Cardiac septum (tissue), 1 donor: ENCODE results near the gene KIAA1549. TPM values are rescaled to one million over a fixed set of nuclear protein-coding genes. Genes with fewer than 3 reads are reported as not detected.

Source experiments
- DNase-seq: peaks from one replicate; pipeline ENCODE4 v3.0.0-alpha.2; 2020; ENCODE audit warnings: low spot score
- intact Hi-C: fragments of 100-400 bp; cut with DNase I; formaldehyde crosslinking; loops from one replicate; pipeline ENCODE4 v1.14.0; 2022
- total RNA-seq: library from RNA; stranded (reverse); fragmentation: NEBNext Ultra II Directional; extraction: Animal tissue kit (Norgen Biotek cat#: 25700); gene quantifications from one replicate; pipeline ENCODE4 v1.2.1, GENCODE V29; 2021
- donor health status: DM: no; HTN: no; CAD: no.

The KIAA1549 gene
- total RNA-seq, 1 donor from 2014 or later: 1.4 TPM

DNA sequence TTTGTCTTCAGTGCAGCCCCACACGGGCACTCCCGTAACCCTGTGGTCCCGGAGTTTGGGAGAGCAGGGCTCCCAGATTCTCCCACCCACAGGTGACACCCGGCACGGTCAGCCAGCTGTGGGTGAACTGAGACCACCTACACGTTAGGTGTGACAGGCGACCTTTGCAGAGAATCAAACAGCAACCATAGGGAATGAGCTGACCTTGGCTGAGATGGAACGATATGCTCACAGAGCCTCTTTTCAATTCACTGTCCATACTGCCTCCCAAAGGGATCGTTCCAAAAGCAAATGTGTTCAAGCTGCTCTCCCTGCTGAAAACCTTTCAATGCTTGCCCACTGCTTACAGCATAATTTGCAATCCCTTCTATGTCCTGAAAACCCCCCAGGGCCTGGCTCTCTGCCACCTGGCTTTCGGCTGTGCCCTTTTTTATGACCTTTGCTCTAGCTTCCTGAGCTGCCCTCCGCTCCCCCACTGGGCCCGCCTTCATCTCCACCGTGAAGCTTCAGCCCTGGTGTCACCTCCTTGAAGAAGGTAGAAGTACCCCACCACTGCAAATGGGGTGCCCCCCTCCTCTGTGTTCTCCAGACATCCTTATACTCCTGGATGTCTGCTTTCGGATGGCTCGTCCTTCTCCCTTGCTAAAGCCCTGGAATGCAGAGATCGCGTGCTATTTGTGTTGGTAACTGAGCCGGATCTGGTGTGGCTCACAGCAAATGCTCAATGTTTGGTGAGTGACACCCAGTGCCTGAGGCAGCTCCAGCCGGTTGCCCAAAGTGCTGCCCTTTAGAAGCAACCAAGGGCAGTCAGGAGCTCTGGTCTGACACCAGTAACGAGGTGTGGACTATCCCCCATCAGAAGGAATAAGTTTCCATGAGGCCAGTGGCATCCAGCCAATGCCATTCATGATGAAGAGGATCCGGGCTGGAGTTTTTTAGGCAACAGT lies 90.4 kb downstream of the KIAA1549 start:
- intact Hi-C loops: no loop called here
- no peak for DNase-seq

- DNase-seq: no peak
- intact Hi-C loops: loop anchor here (10.0 kb wide), 1 partner anchor 185 kb away; no protein-coding TSS in a partner anchor
Observed at GRCh38 chr7:138889582-138890498, 91.3 kb downstream of the KIAA1549 start.

DNA sequence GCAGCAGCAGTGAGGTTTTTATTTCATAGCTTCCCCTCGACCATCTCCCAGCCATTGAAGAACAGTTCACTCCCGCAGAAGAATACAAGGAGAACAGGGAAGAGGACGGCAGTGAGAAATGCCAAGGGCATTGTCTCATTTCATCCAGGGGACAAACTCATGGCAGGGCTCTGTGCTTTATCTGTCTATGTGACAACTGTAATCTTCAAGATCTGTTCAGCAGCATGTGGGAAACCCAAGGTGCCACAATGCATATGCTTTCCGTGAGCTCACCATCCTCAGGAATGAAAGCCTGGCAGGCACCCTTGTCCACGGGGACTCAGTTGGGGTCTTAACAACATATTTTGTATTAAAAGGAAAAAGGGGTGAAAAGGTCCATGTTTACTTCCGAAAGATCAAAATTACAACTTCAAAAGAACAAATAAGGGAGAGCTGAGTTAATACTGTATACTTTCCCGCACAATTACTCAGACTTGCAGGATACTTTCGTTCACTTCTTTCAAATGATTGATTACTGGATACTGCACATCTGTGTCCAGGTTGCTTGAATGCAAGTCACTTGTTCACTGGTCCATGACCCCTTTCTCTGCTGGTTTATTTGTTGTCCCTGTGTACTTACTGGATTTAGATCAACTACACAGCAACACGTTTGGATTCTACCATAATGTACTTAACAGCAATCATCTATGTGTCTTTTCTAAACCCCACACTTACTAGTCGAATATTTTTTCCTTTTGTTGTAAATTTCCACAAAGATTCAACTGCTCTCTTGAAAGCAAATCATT lies 93.1 kb downstream of the KIAA1549 start:
- DNase-seq: no peak
- intact Hi-C loops: loop anchor here (10.0 kb wide), 1 partner anchor 187 kb away; no protein-coding TSS in a partner anchor

DNA sequence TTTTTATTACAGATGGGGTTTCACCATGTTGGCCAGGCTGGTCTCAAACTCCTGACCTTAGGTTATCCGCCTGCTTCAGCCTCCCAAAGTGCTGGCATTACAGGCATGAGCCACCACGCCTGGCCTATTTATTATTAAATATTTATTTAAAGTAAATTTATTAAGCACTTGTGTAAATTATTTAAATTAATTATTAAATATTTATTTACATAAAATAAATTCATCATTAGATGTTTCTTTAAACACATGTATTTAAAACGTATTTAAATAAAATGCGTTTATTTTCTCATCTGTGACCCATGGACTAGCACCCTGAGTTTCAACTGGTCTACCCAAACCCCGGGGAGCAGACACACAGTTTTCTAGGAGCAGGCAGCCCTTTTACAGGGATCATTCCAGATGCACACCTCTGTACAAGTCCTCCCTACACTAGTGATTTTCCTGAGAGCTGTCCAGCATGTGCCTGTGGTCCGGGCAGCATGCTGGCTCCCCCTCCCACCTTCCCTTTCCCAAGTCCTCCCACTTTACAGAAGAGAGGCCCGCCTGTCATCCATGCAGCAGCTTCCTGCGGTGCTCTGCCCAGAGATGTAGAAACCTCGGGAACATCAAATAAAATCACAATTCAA lies 94.0 kb downstream of the KIAA1549 start:
- intact Hi-C loops: loop anchor here (10.0 kb wide), 1 partner anchor 188 kb away; no protein-coding TSS in a partner anchor
- DNase-seq: no peak

DNA sequence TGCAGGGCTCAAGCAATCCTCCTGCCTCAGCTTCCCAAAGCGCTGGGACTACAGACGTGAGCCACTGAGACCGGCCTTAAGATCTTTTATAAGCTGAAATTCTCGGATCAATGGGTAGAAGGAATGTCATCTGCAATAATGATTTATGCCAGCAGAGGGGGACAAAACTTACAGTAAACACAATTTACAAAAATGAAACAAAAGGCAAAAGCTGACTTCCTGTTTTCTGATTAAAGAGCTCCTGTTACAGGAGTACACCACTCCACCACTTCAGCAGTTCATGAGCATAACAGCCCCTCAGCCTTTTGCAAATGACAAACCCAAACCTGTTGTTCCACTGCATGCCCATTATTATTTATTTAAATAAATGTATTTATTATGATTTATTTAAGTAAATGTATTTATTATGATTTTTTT lies 94.7 kb downstream of the KIAA1549 start:
- intact Hi-C loops: loop anchor here (10.0 kb wide), 1 partner anchor 188 kb away; no protein-coding TSS in a partner anchor
- no peak for DNase-seq

DNA sequence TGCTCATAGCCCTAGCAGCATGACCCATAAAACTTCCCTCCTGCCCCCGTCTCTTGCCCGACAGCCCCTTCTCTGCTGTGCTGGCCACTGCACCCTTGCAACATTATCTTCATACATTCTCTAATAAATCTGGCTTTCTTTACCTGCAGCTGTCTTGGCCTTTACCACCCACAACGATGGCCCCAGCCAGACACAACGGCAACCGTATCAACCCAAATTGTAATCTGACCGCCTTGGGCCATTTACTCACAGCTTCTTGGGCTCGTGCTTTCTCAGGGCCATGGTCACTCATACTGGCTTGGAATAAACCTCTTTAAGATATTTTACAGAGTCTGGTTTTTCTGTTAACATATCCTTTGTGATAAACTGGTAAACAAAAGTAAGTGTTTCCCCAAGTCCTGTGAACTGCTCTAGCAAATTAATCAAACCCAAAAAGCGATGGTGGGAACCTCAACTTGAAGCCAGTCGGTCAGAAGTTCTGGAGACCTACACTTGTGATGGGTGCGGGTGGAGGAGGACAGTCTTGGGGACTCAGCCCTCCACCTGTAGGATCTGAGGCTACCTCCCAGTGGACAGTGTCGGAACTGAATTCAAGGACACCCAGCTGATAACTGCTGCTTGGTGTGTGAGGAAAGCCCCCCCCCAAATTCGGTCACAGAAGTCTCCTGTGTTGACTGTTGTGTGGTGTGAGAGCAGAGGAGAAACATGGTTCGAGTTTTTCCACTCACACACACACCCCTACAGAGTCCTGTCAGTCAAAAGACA lies 95.6 kb downstream of the KIAA1549 start:
- no peak for DNase-seq
- intact Hi-C loops: loop anchor here (10.0 kb wide), 1 partner anchor 189 kb away; no protein-coding TSS in a partner anchor

- intact Hi-C loops: loop anchor here (5.0 to 10.0 kb wide), 2 partner anchors 100 to 193 kb away; partner anchors contain the start of gene KIAA1549
- no peak for DNase-seq
Observed at GRCh38 chr7:138882249-138882648, 98.9 kb downstream of the KIAA1549 start.

GRCh38 chr7:138881579-138882188 lies 99.5 kb downstream of the KIAA1549 start:
- intact Hi-C loops: loop anchor here (5.0 to 10.0 kb wide), 2 partner anchors 101 to 193 kb away; partner anchors contain the start of gene KIAA1549
- DNase-seq: no peak

- intact Hi-C loops: loop anchor here (5.0 to 10.0 kb wide), 2 partner anchors 101 to 194 kb away; partner anchors contain the start of gene KIAA1549
- no peak for DNase-seq
Observed at GRCh38 chr7:138880881-138881578, 100.2 kb downstream of the KIAA1549 start.

DNA sequence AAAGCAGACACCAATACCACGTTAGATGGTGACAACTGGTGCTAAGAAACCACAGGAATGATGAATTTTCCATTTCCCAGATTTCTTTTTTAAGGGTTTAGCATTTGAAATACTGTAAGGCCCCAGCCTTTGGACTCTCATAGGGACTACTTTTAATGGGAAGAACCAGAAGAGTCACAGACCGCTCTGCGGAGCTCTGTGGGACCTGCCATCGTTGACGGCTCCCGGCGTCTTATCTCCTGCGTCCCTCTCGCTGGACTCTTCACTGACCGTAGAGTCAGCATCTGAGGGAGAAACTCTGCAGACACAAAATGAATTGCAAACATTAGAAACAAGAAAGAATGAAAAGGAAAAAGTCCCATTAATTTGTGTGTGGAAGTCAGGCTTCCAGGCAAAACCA lies 101.8 kb downstream of the KIAA1549 start:
- intact Hi-C loops: no loop called here
- no peak for DNase-seq

DNA sequence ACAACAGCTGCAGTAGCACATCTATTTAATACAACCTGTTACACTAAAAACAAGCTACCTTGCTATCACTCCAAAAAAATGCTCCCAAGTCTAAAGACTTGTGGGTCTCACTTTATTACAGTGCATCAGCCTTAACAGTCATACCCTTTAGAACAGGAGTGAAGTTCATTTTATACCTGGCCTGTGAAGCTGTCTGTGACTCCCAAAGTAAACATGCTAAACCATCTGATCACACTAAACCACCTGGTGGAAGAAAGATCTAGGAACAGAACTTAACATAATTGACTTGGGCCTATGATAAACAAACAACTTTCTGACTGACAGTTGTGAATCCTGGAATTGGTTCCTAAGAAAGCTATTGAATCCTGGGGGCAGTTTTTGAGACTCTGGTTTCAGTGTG lies 102.3 kb downstream of the KIAA1549 start:
- DNase-seq: no peak
- intact Hi-C loops: no loop called here

- intact Hi-C loops: no loop called here
- no peak for DNase-seq
Observed at GRCh38 chr7:138878051-138878450, 103.1 kb downstream of the KIAA1549 start.

- intact Hi-C loops: no loop called here
- DNase-seq: no peak
Observed at GRCh38 chr7:138876326-138876725, 104.9 kb downstream of the KIAA1549 start.

DNA sequence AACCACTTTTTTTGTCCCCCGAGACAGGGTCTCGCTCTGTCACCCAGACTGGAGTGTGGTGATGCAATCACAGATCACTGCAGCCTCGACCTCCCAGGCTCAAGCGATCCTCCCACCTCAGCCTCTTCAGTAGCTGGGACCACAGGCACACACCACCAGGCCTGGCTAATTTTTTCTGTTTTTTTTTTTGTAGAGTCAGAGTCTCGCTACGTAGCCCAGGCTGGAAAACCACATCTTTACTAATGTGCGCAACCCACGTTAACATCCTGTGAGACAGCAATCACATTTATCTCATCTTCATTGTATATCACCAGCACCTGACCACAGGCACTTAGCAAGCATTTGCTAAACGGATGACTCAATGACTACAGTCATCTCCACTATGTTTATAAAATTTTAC lies 105.4 kb downstream of the KIAA1549 start:
- no peak for DNase-seq
- intact Hi-C loops: no loop called here

- DNase-seq: no peak
- intact Hi-C loops: no loop called here
Observed at GRCh38 chr7:138873220-138873892, 107.8 kb downstream of the KIAA1549 start.

- DNase-seq: no peak
- intact Hi-C loops: no loop called here
Observed at GRCh38 chr7:138872576-138872975, 108.6 kb downstream of the KIAA1549 start.
